ENCODE measurements around the gene SCUBE1. TPM values are rescaled to one million over a fixed set of nuclear protein-coding genes. Genes with fewer than 3 reads are reported as not detected.
A peak's percentile ranks its signal among the peaks of the same experiment; 100 is the strongest.

SCUBE1 gene
- total RNA-seq, 1 donor from 2014 or later, result 25.9 TPM

DNA sequence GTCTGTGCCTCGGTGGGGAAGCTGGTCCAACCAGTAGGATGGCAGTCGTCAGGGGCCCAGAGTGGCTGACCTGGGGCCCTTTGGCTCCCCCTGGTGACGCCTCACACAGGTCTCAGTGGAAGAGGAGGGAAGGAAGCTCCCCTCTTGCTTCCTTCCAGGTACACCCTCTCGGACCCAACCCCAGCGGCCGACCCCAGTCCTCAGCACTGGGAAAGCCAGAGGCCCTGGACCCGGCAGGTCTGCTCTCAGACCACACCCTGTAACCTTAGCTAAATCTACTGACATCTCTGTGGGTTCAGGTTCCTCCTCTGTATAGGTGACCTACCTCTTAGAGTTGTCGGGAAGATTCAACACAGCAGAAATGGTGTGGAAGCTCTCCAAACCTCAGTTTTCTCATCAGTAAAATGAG lies 3.4 kb upstream of the SCUBE1 start:
- H3K9me3 Mint-ChIP-seq, result peaks cover 7% of the 10 kb centered on the region
- peaks cover 24% of the 10 kb centered on the region for H3K4me1 Mint-ChIP-seq
- H3K36me3 ChIP-seq, result no peaks in the 10 kb centered on the region
- H3K36me3 Mint-ChIP-seq, result no peaks in the 10 kb centered on the region
- no peak overlapping the region for H3K4me3 ChIP-seq
- H3K4me1 ChIP-seq, result peaks cover 23% of the 10 kb centered on the region
- H3K27me3 ChIP-seq, result peaks cover 43% of the 10 kb centered on the region
- no peak overlapping the region for H3K27ac ChIP-seq
- H3K27me3 Mint-ChIP-seq (ENCODE audit: insufficient read depth, low read depth), result peaks cover 35% of the 10 kb centered on the region
- no peaks in the 10 kb centered on the region for H3K9me3 ChIP-seq (ENCODE audit: low read depth)
- peak; percentile 78 for DNase-seq (ENCODE audit: low spot score)
- no peak overlapping the region for H3K4me2 ChIP-seq
- peaks cover 17% of the 10 kb centered on the region for H3F3A ChIP-seq (ENCODE audit: low read depth)
- H2AFZ ChIP-seq (replicated peaks), result peak overlapping the region; percentile 65
- H4K20me1 ChIP-seq (ENCODE audit: low read depth), result peaks cover 4% of the 10 kb centered on the region
- no peaks in the 10 kb centered on the region for H3K79me2 ChIP-seq (ENCODE audit: low read depth)
- H3K4me3 Mint-ChIP-seq, result peak overlapping the region; percentile 57
- TF ChIP-seq EZH2phosphoT487 (IDR thresholded peaks at IDR 0.05), result no peak
- TF ChIP-seq CTCF (IDR thresholded peaks at IDR 0.05), result peak; percentile 75
- TF ChIP-seq EZH2 (IDR thresholded peaks at IDR 0.05), result no peak
- no peak overlapping the region for H3K9ac ChIP-seq
- H3K27ac Mint-ChIP-seq, result no peak overlapping the region

DNA sequence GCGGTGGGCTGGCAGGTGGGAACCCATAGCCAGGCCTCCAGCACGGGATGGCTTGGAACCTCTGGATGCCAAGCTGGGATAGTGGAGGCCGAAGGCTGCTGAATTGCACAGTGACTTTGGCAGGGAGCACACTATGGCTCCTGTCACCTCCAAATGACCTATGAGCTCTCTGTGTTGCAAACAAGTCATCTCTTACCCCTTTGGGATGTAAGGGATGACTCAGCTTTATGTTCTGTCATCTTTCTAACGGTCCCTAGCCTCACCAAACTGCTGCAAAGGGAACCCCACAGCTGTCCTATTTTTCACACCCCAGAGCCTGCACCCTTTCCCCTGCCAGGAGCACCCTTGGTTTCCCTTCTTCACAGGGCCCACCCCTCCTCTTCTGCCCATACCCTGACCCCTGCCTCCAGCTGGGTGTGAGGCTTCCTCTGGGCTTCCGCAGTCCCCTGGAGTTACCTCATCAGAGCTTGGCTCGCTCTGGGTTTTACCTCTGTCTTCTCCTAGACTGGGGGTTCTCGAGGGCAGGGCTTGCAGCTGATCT lies 2.7 kb upstream of the SCUBE1 start:
- Histone ChIP-seq H3F3A (ENCODE audit: low read depth) (peaks cover 17% of the 10 kb centered on the region), H2AFZ (replicated peaks) (no peak overlapping the region), H3K9ac (no peak overlapping the region), H3K36me3 (no peaks in the 10 kb centered on the region), H3K27me3 (peaks cover 50% of the 10 kb centered on the region), H3K4me2 (no peak overlapping the region), H3K4me1 (peaks cover 25% of the 10 kb centered on the region), H3K4me3 (no peak overlapping the region), H3K9me3 (ENCODE audit: low read depth) (no peaks in the 10 kb centered on the region), H3K27ac (no peak overlapping the region), H4K20me1 (ENCODE audit: low read depth) (peaks cover 11% of the 10 kb centered on the region), H3K79me2 (ENCODE audit: low read depth) (peaks cover 5% of the 10 kb centered on the region)
- Mint-ChIP-seq H3K9me3 (peaks cover 7% of the 10 kb centered on the region), H3K27me3 (ENCODE audit: insufficient read depth, low read depth) (peaks cover 37% of the 10 kb centered on the region), H3K4me3 (peak overlapping the region; percentile 57), H3K4me1 (peaks cover 26% of the 10 kb centered on the region), H3K36me3 (no peaks in the 10 kb centered on the region), H3K27ac (no peak overlapping the region)
- TF ChIP-seq EZH2 (IDR thresholded peaks at IDR 0.05), result no peak
- no peak for DNase-seq (ENCODE audit: low spot score)

DNA sequence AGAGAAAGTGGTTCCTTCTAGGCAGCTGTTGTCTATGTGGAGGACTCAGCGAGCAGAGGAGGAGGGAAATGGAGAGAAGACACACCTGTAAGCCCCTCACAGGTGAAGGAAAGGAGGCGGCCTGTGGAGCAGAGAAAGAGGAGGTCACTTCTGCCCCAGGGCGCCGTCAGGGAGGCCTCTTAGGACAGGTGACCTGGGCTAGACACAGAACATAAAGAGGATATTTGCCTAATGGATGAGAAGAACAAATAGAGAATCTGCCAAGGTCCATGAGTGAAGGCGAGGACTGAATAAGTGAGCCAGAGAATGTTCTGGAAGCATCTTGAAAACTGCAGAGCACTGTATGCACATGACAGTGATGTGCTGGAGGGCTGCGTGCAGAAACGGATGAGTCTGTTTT lies 2.2 kb upstream of the SCUBE1 start:
- peaks cover 17% of the 10 kb centered on the region for H3F3A ChIP-seq (ENCODE audit: low read depth)
- no peak overlapping the region for H3K27ac ChIP-seq
- Mint-ChIP-seq H3K27ac (peak overlapping the region; percentile 9), H3K27me3 (ENCODE audit: insufficient read depth, low read depth) (peaks cover 40% of the 10 kb centered on the region), H3K9me3 (peaks cover 7% of the 10 kb centered on the region), H3K4me1 (peaks cover 27% of the 10 kb centered on the region), H3K4me3 (no peak overlapping the region), H3K36me3 (no peaks in the 10 kb centered on the region)
- H3K79me2 ChIP-seq (ENCODE audit: low read depth), result peaks cover 9% of the 10 kb centered on the region
- H3K4me2 ChIP-seq, result no peak overlapping the region
- H3K4me3 ChIP-seq, result no peak overlapping the region
- no peaks in the 10 kb centered on the region for H3K36me3 ChIP-seq
- H3K4me1 ChIP-seq, result peaks cover 25% of the 10 kb centered on the region
- H4K20me1 ChIP-seq (ENCODE audit: low read depth), result peaks cover 16% of the 10 kb centered on the region
- H3K27me3 ChIP-seq, result peaks cover 55% of the 10 kb centered on the region
- H2AFZ ChIP-seq (replicated peaks), result no peak overlapping the region
- no peaks in the 10 kb centered on the region for H3K9me3 ChIP-seq (ENCODE audit: low read depth)
- H3K9ac ChIP-seq, result no peak overlapping the region
- TF ChIP-seq EZH2phosphoT487 (IDR thresholded peaks at IDR 0.05), result no peak
- no peak for TF ChIP-seq EZH2 (IDR thresholded peaks at IDR 0.05)
- TF ChIP-seq CTCF (IDR thresholded peaks at IDR 0.05), result no peak
- DNase-seq (ENCODE audit: low spot score), result no peak

DNA sequence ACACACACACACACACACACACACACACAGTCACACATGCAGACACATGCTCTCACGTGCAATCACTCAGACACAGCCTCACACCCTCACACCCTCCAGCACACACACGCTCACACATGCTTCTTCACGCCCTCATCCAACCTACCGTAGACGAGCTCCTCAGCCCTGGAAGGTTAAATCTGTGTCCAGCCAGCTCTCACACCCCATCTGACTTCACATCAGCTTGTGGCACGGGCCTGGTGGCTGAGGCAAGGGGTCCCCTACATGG lies 1.3 kb upstream of the SCUBE1 start:
- Histone ChIP-seq H3K27me3 (peaks cover 60% of the 10 kb centered on the region), H3K27ac (no peak overlapping the region), H4K20me1 (ENCODE audit: low read depth) (peaks cover 18% of the 10 kb centered on the region), H3K9me3 (ENCODE audit: low read depth) (no peaks in the 10 kb centered on the region), H3F3A (ENCODE audit: low read depth) (peaks cover 17% of the 10 kb centered on the region), H3K79me2 (ENCODE audit: low read depth) (peaks cover 9% of the 10 kb centered on the region), H3K4me2 (peak overlapping the region; percentile 97), H3K4me3 (no peak overlapping the region), H3K4me1 (peaks cover 25% of the 10 kb centered on the region), H2AFZ (replicated peaks) (no peak overlapping the region), H3K36me3 (no peaks in the 10 kb centered on the region), H3K9ac (no peak overlapping the region)
- no peak for DNase-seq (ENCODE audit: low spot score)
- Mint-ChIP-seq H3K9me3 (peaks cover 5% of the 10 kb centered on the region), H3K4me3 (peak overlapping the region; percentile 82), H3K4me1 (peaks cover 30% of the 10 kb centered on the region), H3K36me3 (peaks cover 2% of the 10 kb centered on the region), H3K27ac (peak overlapping the region; percentile 84), H3K27me3 (ENCODE audit: insufficient read depth, low read depth) (peaks cover 44% of the 10 kb centered on the region)
- TF ChIP-seq CTCF (IDR thresholded peaks at IDR 0.05), result no peak
- no peak for TF ChIP-seq EZH2phosphoT487 (IDR thresholded peaks at IDR 0.05)
- no peak for TF ChIP-seq EZH2 (IDR thresholded peaks at IDR 0.05)
